ENCODE data around the gene CEP295NL. TPM values are rescaled to one million over a fixed set of nuclear protein-coding genes. Genes with fewer than 3 reads are reported as not detected.
A peak's percentile ranks its signal among the peaks of the same experiment; 100 is the strongest.

Gene CEP295NL
- total and polyA plus RNA-seq, 2 of the 13 experiments (the other 11 are each of a cell fraction or from before 2014, with no cell fraction given), result not detected

DNA sequence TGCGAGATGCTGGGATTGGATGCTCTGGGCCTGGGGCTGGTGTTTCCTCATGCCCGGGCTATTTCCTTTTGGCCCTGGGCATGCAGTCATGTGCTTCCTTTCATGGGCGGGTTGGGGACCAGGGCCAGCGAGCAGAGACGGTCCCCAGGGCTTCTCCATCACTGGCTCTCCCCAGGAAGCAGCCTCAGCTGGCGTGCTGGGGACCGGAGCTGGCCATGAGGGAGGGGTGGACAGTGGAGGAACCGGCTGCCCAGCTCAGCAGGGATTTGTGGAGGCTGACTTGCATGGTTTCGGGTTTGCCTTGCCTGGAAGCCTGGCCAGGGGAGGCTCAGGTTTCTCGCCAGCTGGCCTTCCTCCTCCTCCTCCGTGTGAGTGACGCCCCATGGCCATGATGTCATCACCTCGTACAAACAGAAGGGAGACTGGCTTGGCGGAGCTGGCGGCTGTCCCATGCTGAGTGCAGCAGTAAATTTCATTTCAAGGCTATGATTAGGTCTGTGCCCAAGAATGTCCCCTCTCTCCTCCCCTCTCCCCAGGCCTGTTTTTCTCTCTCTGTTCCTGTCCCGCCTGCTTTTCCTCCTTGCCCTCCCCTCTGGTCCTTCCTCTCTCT is 31.1 kb upstream of the CEP295NL start (continued):
- TF ChIP-seq, protein P1, sequence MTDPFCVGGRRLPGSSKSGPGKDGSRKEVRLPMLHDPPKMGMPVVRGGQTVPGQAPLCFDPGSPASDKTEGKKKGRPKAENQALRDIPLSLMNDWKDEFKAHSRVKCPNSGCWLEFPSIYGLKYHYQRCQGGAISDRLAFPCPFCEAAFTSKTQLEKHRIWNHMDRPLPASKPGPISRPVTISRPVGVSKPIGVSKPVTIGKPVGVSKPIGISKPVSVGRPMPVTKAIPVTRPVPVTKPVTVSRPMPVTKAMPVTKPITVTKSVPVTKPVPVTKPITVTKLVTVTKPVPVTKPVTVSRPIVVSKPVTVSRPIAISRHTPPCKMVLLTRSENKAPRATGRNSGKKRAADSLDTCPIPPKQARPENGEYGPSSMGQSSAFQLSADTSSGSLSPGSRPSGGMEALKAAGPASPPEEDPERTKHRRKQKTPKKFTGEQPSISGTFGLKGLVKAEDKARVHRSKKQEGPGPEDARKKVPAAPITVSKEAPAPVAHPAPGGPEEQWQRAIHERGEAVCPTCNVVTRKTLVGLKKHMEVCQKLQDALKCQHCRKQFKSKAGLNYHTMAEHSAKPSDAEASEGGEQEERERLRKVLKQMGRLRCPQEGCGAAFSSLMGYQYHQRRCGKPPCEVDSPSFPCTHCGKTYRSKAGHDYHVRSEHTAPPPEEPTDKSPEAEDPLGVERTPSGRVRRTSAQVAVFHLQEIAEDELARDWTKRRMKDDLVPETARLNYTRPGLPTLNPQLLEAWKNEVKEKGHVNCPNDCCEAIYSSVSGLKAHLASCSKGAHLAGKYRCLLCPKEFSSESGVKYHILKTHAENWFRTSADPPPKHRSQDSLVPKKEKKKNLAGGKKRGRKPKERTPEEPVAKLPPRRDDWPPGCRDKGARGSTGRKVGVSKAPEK (CRISPR knock-in tag; IDR thresholded peaks at IDR 0.05; ENCODE audit: borderline replicate concordance), result no peak
- TF ChIP-seq SNAI1 (CRISPR knock-in tag; IDR thresholded peaks at IDR 0.05; ENCODE audit: borderline replicate concordance) (no peak), CEBPB (IDR thresholded peaks at IDR 0.05; ENCODE audit: borderline replicate concordance, low read depth, low read length) (no peak), KLF11 (CRISPR knock-in tag; IDR thresholded peaks at IDR 0.05) (0 out of 2 replicates have a peak, but pooled peaks have one; percentile 37), CREM (IDR thresholded peaks at IDR 0.05) (0 out of 2 replicates have a peak, but pooled peaks have one; percentile 30), CREM (CRISPR knock-in tag; IDR thresholded peaks at IDR 0.05) (no peak), ETV6 (CRISPR knock-in tag; conservative IDR thresholded peaks at IDR 0.05) (0 out of 2 replicates have a peak, but pooled peaks have one; percentile 57), SCMH1 (CRISPR knock-in tag; IDR thresholded peaks at IDR 0.05; ENCODE audit: borderline replicate concordance) (no peak), ATF7 (IDR thresholded peaks at IDR 0.05) (peak; percentile 93), ATF7 (CRISPR knock-in tag; IDR thresholded peaks at IDR 0.05) (no peak), HES4 (CRISPR knock-in tag; IDR thresholded peaks at IDR 0.05; ENCODE audit: borderline replicate concordance) (no peak), ZNF563 (CRISPR knock-in tag; IDR thresholded peaks at IDR 0.05) (0 out of 2 replicates have a peak, but pooled peaks have one; percentile 4), ZNF768 (CRISPR knock-in tag; IDR thresholded peaks at IDR 0.05) (0 out of 2 replicates have a peak, but pooled peaks have one; percentile 29), HIVEP1 (CRISPR knock-in tag; IDR thresholded peaks at IDR 0.05) (peak; percentile 40; the same call in 1 of the 2 replicates), CHD2 (IDR thresholded peaks at IDR 0.05; ENCODE audit: low read depth, low read length) (0 out of 2 replicates have a peak, but pooled peaks have one; percentile 18)
- TF ChIP-seq, protein P2, sequence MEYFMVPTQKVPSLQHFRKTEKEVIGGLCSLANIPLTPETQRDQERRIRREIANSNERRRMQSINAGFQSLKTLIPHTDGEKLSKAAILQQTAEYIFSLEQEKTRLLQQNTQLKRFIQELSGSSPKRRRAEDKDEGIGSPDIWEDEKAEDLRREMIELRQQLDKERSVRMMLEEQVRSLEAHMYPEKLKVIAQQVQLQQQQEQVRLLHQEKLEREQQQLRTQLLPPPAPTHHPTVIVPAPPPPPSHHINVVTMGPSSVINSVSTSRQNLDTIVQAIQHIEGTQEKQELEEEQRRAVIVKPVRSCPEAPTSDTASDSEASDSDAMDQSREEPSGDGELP (IDR thresholded peaks at IDR 0.05; ENCODE audit: borderline replicate concordance, low read depth), result peak; percentile 63; the same call in 1 of the 2 replicates
- TF ChIP-seq, protein P3, sequence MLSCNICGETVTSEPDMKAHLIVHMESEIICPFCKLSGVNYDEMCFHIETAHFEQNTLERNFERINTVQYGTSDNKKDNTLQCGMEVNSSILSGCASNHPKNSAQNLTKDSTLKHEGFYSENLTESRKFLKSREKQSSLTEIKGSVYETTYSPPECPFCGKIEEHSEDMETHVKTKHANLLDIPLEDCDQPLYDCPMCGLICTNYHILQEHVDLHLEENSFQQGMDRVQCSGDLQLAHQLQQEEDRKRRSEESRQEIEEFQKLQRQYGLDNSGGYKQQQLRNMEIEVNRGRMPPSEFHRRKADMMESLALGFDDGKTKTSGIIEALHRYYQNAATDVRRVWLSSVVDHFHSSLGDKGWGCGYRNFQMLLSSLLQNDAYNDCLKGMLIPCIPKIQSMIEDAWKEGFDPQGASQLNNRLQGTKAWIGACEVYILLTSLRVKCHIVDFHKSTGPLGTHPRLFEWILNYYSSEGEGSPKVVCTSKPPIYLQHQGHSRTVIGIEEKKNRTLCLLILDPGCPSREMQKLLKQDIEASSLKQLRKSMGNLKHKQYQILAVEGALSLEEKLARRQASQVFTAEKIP (CRISPR knock-in tag; IDR thresholded peaks at IDR 0.05; ENCODE audit: borderline replicate concordance), result no peak
- TF ChIP-seq, protein P4, sequence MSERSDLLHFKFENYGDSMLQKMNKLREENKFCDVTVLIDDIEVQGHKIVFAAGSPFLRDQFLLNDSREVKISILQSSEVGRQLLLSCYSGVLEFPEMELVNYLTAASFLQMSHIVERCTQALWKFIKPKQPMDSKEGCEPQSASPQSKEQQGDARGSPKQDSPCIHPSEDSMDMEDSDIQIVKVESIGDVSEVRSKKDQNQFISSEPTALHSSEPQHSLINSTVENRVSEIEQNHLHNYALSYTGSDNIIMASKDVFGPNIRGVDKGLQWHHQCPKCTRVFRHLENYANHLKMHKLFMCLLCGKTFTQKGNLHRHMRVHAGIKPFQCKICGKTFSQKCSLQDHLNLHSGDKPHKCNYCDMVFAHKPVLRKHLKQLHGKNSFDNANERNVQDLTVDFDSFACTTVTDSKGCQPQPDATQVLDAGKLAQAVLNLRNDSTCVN (CRISPR knock-in tag; IDR thresholded peaks at IDR 0.05; ENCODE audit: borderline replicate concordance), result peak; percentile 29
- TF ChIP-seq, protein P5, sequence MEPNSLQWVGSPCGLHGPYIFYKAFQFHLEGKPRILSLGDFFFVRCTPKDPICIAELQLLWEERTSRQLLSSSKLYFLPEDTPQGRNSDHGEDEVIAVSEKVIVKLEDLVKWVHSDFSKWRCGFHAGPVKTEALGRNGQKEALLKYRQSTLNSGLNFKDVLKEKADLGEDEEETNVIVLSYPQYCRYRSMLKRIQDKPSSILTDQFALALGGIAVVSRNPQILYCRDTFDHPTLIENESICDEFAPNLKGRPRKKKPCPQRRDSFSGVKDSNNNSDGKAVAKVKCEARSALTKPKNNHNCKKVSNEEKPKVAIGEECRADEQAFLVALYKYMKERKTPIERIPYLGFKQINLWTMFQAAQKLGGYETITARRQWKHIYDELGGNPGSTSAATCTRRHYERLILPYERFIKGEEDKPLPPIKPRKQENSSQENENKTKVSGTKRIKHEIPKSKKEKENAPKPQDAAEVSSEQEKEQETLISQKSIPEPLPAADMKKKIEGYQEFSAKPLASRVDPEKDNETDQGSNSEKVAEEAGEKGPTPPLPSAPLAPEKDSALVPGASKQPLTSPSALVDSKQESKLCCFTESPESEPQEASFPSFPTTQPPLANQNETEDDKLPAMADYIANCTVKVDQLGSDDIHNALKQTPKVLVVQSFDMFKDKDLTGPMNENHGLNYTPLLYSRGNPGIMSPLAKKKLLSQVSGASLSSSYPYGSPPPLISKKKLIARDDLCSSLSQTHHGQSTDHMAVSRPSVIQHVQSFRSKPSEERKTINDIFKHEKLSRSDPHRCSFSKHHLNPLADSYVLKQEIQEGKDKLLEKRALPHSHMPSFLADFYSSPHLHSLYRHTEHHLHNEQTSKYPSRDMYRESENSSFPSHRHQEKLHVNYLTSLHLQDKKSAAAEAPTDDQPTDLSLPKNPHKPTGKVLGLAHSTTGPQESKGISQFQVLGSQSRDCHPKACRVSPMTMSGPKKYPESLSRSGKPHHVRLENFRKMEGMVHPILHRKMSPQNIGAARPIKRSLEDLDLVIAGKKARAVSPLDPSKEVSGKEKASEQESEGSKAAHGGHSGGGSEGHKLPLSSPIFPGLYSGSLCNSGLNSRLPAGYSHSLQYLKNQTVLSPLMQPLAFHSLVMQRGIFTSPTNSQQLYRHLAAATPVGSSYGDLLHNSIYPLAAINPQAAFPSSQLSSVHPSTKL (CRISPR knock-in tag; IDR thresholded peaks at IDR 0.05), result 0 out of 2 replicates have a peak, but pooled peaks have one; percentile 25

Measured in HepG2 (cell line).